Muscle layer of duodenum (tissue), 2 donors: ENCODE measurements around the gene RTP1.
"Not testable (repeated sequence)": the region's sequence is repeated elsewhere in the genome, so short reads cannot be mapped to it uniquely, and the experiment has no call there.

Experiments
- H3K27ac ChIP-seq: one replicate; pipeline ENCODE4 v1.7.0; 2013; ENCODE audit warnings: mild to moderate bottlenecking, low read length
- H3K27me3 ChIP-seq: one replicate; pipeline ENCODE4 v1.7.0; 2013; ENCODE audit warnings: low read depth, mild to moderate bottlenecking, control low read depth, low read length
- H3K36me3 ChIP-seq, 2 donors: one replicate each; pipeline ENCODE4 v1.7.0; 2013; ENCODE audit warnings: low read length in 2 of 2, control low read depth in 1 of 2, mild to moderate bottlenecking in 1 of 2; ENCODE audit not compliant: insufficient read depth in 2 of 2, control insufficient read depth in 1 of 2
- H3K4me1 ChIP-seq, 2 donors: one replicate each; pipeline ENCODE4 v1.7.0; 2013; ENCODE audit warnings: low read length in 2 of 2, mild to moderate bottlenecking in 2 of 2, control low read depth in 1 of 2, moderate library complexity in 1 of 2; ENCODE audit not compliant: insufficient read depth in 2 of 2, control insufficient read depth in 1 of 2
- H3K4me3 ChIP-seq, 2 donors: one replicate each; pipeline ENCODE4 v1.7.0; 2013; ENCODE audit warnings: low read length in 2 of 2, low read depth in 1 of 2, mild to moderate bottlenecking in 1 of 2
- H3K9me3 ChIP-seq, 2 donors: one replicate each; pipeline ENCODE4 v1.7.0; 2013; ENCODE audit warnings: low read length in 2 of 2, control low read depth in 1 of 2, mild to moderate bottlenecking in 1 of 2; ENCODE audit not compliant: control insufficient read depth in 1 of 2
- donor health status: healthy.

Gene RTP1

GRCh38 chr3:187213616-187214015 is 16.3 kb downstream of the RTP1 start:
- Histone ChIP-seq H3K27me3 (no peaks in the 10 kb centered on the region), H3K4me1 (peaks cover 0 to 21% of the 10 kb centered on the region in 2 donors), H3K36me3 (no peaks in the 10 kb centered on the region), H3K4me3 (no peak overlapping the region), H3K27ac (no peak overlapping the region), H3K9me3 (no peaks in the 10 kb centered on the region)

GRCh38 chr3:187215460-187215859 is 18.2 kb downstream of the RTP1 start:
- no peak overlapping the region for H3K4me3 ChIP-seq
- H3K27me3 ChIP-seq, result no peaks in the 10 kb centered on the region
- H3K4me1 ChIP-seq, result peaks cover 0 to 2% of the 10 kb centered on the region in 2 donors
- no peak overlapping the region for H3K27ac ChIP-seq
- no peaks in the 10 kb centered on the region for H3K36me3 ChIP-seq
- H3K9me3 ChIP-seq, result no peaks in the 10 kb centered on the region

- Histone ChIP-seq H3K9me3 (no peaks in the 10 kb centered on the region), H3K4me3 (no peak overlapping the region), H3K4me1 (no peaks in the 10 kb centered on the region), H3K27ac (no peak overlapping the region), H3K36me3 (no peaks in the 10 kb centered on the region), H3K27me3 (no peaks in the 10 kb centered on the region)
Observed at GRCh38 chr3:187222801-187223200, 25.5 kb downstream of the RTP1 start.

DNA sequence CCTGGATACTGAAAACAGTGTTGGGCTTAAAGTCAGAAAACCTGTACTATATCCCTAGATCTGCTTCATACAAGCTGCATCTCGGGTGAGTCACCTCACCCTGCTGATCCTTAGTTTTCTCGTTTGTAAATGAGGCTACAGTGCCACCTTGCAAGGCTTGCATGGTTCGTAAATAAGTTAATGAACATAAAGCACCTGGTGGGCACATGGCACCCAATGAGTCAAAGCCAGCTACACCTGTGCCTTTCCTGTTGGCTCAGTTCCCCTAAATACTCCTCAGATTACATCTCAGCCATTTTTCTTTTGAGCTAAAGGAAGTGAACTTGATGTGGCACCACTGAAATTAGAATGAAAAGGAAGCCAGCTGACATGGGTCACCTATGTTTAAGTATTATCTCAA is 26.5 kb downstream of the RTP1 start:
- H3K27me3 ChIP-seq, result no peaks in the 10 kb centered on the region
- H3K27ac ChIP-seq, result no peak overlapping the region
- no peaks in the 10 kb centered on the region for H3K36me3 ChIP-seq
- no peaks in the 10 kb centered on the region for H3K4me1 ChIP-seq
- no peak overlapping the region for H3K4me3 ChIP-seq
- H3K9me3 ChIP-seq, result no peaks in the 10 kb centered on the region

- Histone ChIP-seq H3K36me3 (no peaks in the 10 kb centered on the region), H3K4me3 (no peak overlapping the region), H3K27ac (no peak overlapping the region), H3K4me1 (no peaks in the 10 kb centered on the region), H3K27me3 (no peaks in the 10 kb centered on the region), H3K9me3 (no peaks in the 10 kb centered on the region)
Observed at GRCh38 chr3:187227658-187228258, 30.5 kb downstream of the RTP1 start.

DNA sequence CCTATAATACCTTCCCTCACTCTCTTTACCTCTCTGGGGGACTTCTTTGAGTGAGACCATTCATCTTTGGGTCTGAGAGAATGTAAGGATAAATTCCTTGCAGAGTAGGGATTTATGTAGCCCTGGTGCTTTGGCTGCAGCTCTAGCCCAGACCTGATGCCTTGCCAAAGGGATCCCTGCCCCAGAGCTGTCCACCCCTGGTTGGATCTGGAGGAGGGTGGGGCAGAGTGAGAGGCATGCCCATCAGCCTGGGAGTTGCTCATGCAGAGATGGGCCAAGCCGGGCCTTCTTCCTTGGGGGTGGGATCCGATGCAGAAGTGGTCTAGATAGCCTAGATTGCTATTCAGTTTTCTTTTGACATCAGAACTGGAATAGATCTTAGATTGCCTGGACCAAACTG is 31.5 kb downstream of the RTP1 start:
- no peak overlapping the region for H3K4me3 ChIP-seq
- no peaks in the 10 kb centered on the region for H3K9me3 ChIP-seq
- no peaks in the 10 kb centered on the region for H3K36me3 ChIP-seq
- H3K27ac ChIP-seq, result no peak overlapping the region
- no peaks in the 10 kb centered on the region for H3K27me3 ChIP-seq
- no peaks in the 10 kb centered on the region for H3K4me1 ChIP-seq

- H3K9me3 ChIP-seq, result no peaks in the 10 kb centered on the region
- H3K4me1 ChIP-seq, result no peaks in the 10 kb centered on the region
- H3K27me3 ChIP-seq, result no peaks in the 10 kb centered on the region
- no peak overlapping the region for H3K27ac ChIP-seq
- H3K36me3 ChIP-seq, result no peaks in the 10 kb centered on the region
- H3K4me3 ChIP-seq, result no peak overlapping the region
Observed at GRCh38 chr3:187230011-187230410, 32.7 kb downstream of the RTP1 start.

DNA sequence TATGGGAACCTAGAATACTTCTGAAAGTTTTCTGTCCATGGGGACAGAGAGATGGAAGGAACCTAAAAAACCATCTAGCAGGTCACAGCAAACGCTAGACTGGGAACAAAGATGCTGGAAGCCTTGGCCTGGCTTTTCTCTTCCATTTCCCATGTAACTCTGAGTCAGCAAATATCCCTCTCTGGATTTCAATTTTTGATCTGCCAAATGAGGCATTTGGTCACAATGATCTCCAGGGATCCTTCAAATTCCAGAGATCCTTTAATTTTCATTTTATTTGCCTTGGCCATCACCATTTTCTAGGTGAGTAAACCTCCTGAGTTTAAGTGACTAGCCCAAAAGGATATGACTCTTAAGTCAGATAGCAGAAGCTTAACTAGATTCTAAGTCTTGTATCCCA is 39.7 kb downstream of the RTP1 start:
- Histone ChIP-seq H3K36me3 (no peaks in the 10 kb centered on the region), H3K27me3 (no peaks in the 10 kb centered on the region), H3K27ac (no peak overlapping the region), H3K4me3 (no peak overlapping the region), H3K4me1 (no peaks in the 10 kb centered on the region), H3K9me3 (no peaks in the 10 kb centered on the region)

DNA sequence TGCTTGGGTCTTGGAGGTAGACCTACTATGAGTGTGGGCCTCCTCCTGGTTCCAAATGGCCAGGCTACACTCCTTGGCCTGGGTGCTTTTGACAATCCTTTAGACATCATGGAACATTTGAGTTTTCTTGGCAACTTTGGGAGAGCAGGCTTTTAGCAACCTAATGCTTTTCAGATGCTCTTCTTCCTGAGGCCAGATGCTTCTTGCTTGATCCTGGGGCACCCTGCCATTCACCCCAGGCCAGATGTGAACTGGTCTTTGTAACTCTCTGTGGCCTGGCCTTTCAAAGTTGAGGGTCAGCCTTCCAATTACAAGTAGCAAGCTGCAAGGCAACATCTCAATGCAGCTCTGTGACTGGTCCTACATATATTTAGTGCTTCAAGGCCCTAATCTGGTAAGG is 40.5 kb downstream of the RTP1 start:
- H3K9me3 ChIP-seq, result no peaks in the 10 kb centered on the region
- no peaks in the 10 kb centered on the region for H3K36me3 ChIP-seq
- H3K4me1 ChIP-seq, result no peaks in the 10 kb centered on the region
- H3K27me3 ChIP-seq, result no peaks in the 10 kb centered on the region
- H3K27ac ChIP-seq, result no peak overlapping the region
- no peak overlapping the region for H3K4me3 ChIP-seq

- Histone ChIP-seq H3K4me3 (no peak overlapping the region), H3K9me3 (no peaks in the 10 kb centered on the region), H3K36me3 (no peaks in the 10 kb centered on the region), H3K27ac (no peak overlapping the region), H3K4me1 (no peaks in the 10 kb centered on the region), H3K27me3 (no peaks in the 10 kb centered on the region)
Observed at GRCh38 chr3:187238239-187238638, 41.0 kb downstream of the RTP1 start.

GRCh38 chr3:187238835-187239234 is 41.5 kb downstream of the RTP1 start:
- H3K4me3 ChIP-seq, H3K9me3 ChIP-seq, H3K4me1 ChIP-seq, H3K36me3 ChIP-seq, H3K27ac ChIP-seq, H3K27me3 ChIP-seq: not testable (repeated sequence)

DNA sequence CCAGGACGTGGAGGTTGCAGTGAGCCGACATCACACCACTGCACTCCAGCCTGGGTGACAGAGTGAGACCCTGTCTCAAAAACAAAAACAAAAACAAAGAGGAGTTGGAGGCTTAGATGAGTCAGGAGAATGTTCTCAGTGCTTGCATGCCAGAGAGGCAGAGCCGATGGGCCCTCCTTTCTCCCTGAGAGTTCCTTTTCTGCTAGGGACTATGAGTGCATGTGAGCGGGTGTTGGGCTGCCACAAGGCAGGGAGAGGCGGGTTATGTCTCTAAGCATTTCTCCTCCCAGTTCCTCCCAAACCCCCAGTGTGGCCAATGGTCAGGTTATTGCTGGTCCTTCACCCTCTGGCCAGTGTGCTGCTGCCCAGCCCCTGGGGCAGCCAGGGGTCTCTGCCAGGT is 45.1 kb downstream of the RTP1 start:
- Histone ChIP-seq H3K4me3 (no peak overlapping the region), H3K36me3 (no peaks in the 10 kb centered on the region), H3K9me3 (no peaks in the 10 kb centered on the region), H3K27me3 (no peaks in the 10 kb centered on the region), H3K27ac (no peak overlapping the region), H3K4me1 (no peaks in the 10 kb centered on the region)
